H9 (cell line): Measurements from ENCODE around the gene ARL13A. TPM values are rescaled to one million over a fixed set of nuclear protein-coding genes. Genes with fewer than 3 reads are reported as not detected.

Experiments
- DNase-seq: peaks from one replicate; pipeline ENCODE4 v3.0.0-alpha.2; 2017
- H2AFZ ChIP-seq: one replicate; pipeline ENCODE4 v1.6.1; 2013; ENCODE audit warnings: mild to moderate bottlenecking, low read length, control low read depth, moderate library complexity
- H2AK5ac ChIP-seq: 2 replicates; pipeline ENCODE4 v1.6.1; 2013; ENCODE audit warnings: low read length, control low read depth, mixed read lengths; ENCODE audit not compliant: insufficient read length
- H2BK120ac ChIP-seq: one replicate; pipeline ENCODE4 v1.6.1; 2013; ENCODE audit warnings: low read depth, mild to moderate bottlenecking, low read length, control low read depth, inconsistent platforms; ENCODE audit not compliant: poor library complexity, severe bottlenecking
- H2BK12ac ChIP-seq: 2 replicates; pipeline ENCODE4 v1.6.1; 2013; ENCODE audit warnings: low read length, control low read depth, mixed read lengths, low read depth; ENCODE audit not compliant: insufficient read length
- H2BK15ac ChIP-seq: 2 replicates; pipeline ENCODE4 v1.6.1; 2013; ENCODE audit warnings: low read depth, low read length, control low read depth
- H2BK20ac ChIP-seq: one replicate; pipeline ENCODE4 v1.6.1; 2013; ENCODE audit warnings: low read depth, mild to moderate bottlenecking, low read length, control low read depth, inconsistent platforms; ENCODE audit not compliant: poor library complexity, severe bottlenecking
- H2BK5ac ChIP-seq: 2 replicates; pipeline ENCODE4 v1.6.1; 2013; ENCODE audit warnings: low read length, control low read depth, mixed read lengths; ENCODE audit not compliant: insufficient read length
- H3K14ac ChIP-seq: 2 replicates; pipeline ENCODE4 v1.6.1; 2013; ENCODE audit warnings: low read length, control low read depth; ENCODE audit not compliant: insufficient read depth
- H3K18ac ChIP-seq: 2 replicates; pipeline ENCODE4 v1.6.1; 2013; ENCODE audit warnings: low read depth, mild to moderate bottlenecking, mixed read lengths, low read length, control low read depth; ENCODE audit not compliant: insufficient read length
- H3K23ac ChIP-seq: 2 replicates; pipeline ENCODE4 v1.6.1; 2013; ENCODE audit warnings: low read length, control low read depth, mixed read lengths, low read depth; ENCODE audit not compliant: insufficient read length
- H3K23me2 ChIP-seq: 2 replicates; pipeline ENCODE4 v1.6.1; 2013; ENCODE audit warnings: low read depth, mild to moderate bottlenecking, mixed read lengths, low read length, control low read depth; ENCODE audit not compliant: insufficient read length, poor library complexity, severe bottlenecking
- H3K27ac ChIP-seq: 2 replicates; pipeline ENCODE4 v1.5.1; 2013; ENCODE audit warnings: low read length, control low read depth, mixed read lengths, low read depth; ENCODE audit not compliant: insufficient read length
- H3K27me3 ChIP-seq: 2 replicates; pipeline ENCODE4 v1.6.1; 2013; ENCODE audit warnings: low read length, control low read depth, inconsistent platforms; ENCODE audit not compliant: insufficient read depth
- H3K4ac ChIP-seq: 2 replicates; pipeline ENCODE4 v1.6.1; 2013; ENCODE audit warnings: low read depth, mild to moderate bottlenecking, control low read depth, inconsistent platforms, low read length, moderate library complexity
- H3K4me1 ChIP-seq: 2 replicates; pipeline ENCODE4 v1.6.1; 2013; ENCODE audit warnings: low read length, control low read depth, inconsistent platforms; ENCODE audit not compliant: insufficient read depth
- H3K4me2 ChIP-seq: 2 replicates; pipeline ENCODE4 v1.6.1; 2013; ENCODE audit warnings: low read length, control low read depth, mixed read lengths; ENCODE audit not compliant: insufficient read length, insufficient read depth
- H3K56ac ChIP-seq: 2 replicates; pipeline ENCODE4 v1.6.1; 2013; ENCODE audit warnings: low read depth, mild to moderate bottlenecking, mixed read lengths, low read length, control low read depth; ENCODE audit not compliant: insufficient read length
- H3K79me1 ChIP-seq: 2 replicates; pipeline ENCODE4 v1.6.1; 2013; ENCODE audit warnings: low read depth, mild to moderate bottlenecking, moderate library complexity, low read length, control low read depth, inconsistent platforms; ENCODE audit not compliant: insufficient read depth, poor library complexity, severe bottlenecking
- H3K79me2 ChIP-seq: 2 replicates; pipeline ENCODE4 v1.6.1; 2013; ENCODE audit warnings: low read length, control low read depth, inconsistent platforms; ENCODE audit not compliant: insufficient read depth
- H3K9ac ChIP-seq: 2 replicates; pipeline ENCODE4 v1.6.1; 2013; ENCODE audit warnings: low read length, control low read depth, mixed read lengths; ENCODE audit not compliant: insufficient read length; ENCODE audit errors: extremely low read depth
- H3K9me3 ChIP-seq: one replicate; pipeline ENCODE4 v1.6.1; 2013; ENCODE audit warnings: low read depth, low read length, inconsistent platforms; ENCODE audit not compliant: control insufficient read depth
- H3T11ph ChIP-seq: one replicate; pipeline ENCODE4 v1.6.1; 2013; ENCODE audit warnings: mild to moderate bottlenecking, low read length, control low read depth, inconsistent platforms
- H4K20me1 ChIP-seq: one replicate; pipeline ENCODE4 v1.6.1; 2013; ENCODE audit not compliant: control insufficient read depth, insufficient read length, insufficient read depth
- H4K5ac ChIP-seq: 2 replicates; pipeline ENCODE4 v1.6.1; 2013; ENCODE audit warnings: low read depth, mild to moderate bottlenecking, mixed read lengths, low read length, control low read depth; ENCODE audit not compliant: insufficient read length
- H4K8ac ChIP-seq: replicated peaks from 2 replicates; pipeline ENCODE4 v1.6.1; 2013; ENCODE audit warnings: low read length, control low read depth, mixed read lengths, low read depth; ENCODE audit not compliant: insufficient read length
- H4K91ac ChIP-seq: 2 replicates; pipeline ENCODE4 v1.6.1; 2013; ENCODE audit warnings: low read depth, mild to moderate bottlenecking, moderate library complexity, mixed read lengths, low read length, control low read depth; ENCODE audit not compliant: insufficient read length
- H3K27ac Mint-ChIP-seq, 3 experiments: 2 replicates in 2 of 3; 3 replicates in 1 of 3; pipeline ENCODE4 v1.8.0; 2020 to 2021; ENCODE audit warnings: mixed read lengths in 3 of 3, mild to moderate bottlenecking in 1 of 3, moderate library complexity in 1 of 3
- H3K27me3 Mint-ChIP-seq: 2 replicates; pipeline ENCODE4 v1.8.0; 2021; ENCODE audit warnings: low read depth, mild to moderate bottlenecking, moderate library complexity, mixed read lengths
- H3K36me3 Mint-ChIP-seq, 3 experiments: 2 replicates in 2 of 3; 3 replicates in 1 of 3; pipeline ENCODE4 v1.8.0; 2020 to 2021; ENCODE audit warnings: low read depth in 3 of 3, mixed read lengths in 3 of 3; ENCODE audit not compliant: insufficient read depth in 1 of 3
- H3K4me1 Mint-ChIP-seq, 2 experiments: 2 replicates each; pipeline ENCODE4 v1.8.0; 2020; ENCODE audit warnings: mixed read lengths in 2 of 2
- H3K4me3 Mint-ChIP-seq, 2 experiments: 2 replicates in 1 of 2; 3 replicates in 1 of 2; pipeline ENCODE4 v1.8.0; 2020 to 2021; ENCODE audit warnings: mild to moderate bottlenecking in 2 of 2, mixed read lengths in 2 of 2, moderate library complexity in 1 of 2
- H3K9me3 Mint-ChIP-seq, 2 experiments: 2 replicates in 1 of 2; 3 replicates in 1 of 2; pipeline ENCODE4 v1.8.0; 2020; ENCODE audit warnings: mild to moderate bottlenecking in 2 of 2, mixed read lengths in 2 of 2, moderate library complexity in 1 of 2
- CTCF ChIP-seq: fragments of 200-600 bp; sonication (generic); conservative IDR thresholded peaks from 3 replicates; pipeline ENCODE4 v1.8.0; 2021; ENCODE audit warnings: antibody characterized with exemption, mild to moderate bottlenecking
- WGBS: extraction: QIAGEN DNeasy Blood & Tissue Kit; methylation state at CpG from one replicate; pipeline ENCODE4 v1.1.7; 2013; ENCODE audit warnings: missing lambda C conversion rate, low lambda C conversion rate, mixed read lengths; ENCODE audit not compliant: insufficient read length; ENCODE audit errors: extremely low coverage; 5-methylcytosine and 5-hydroxymethylcytosine counted together
- total RNA-seq: library from RNA; stranded (reverse); gene quantifications from 2 replicates; pipeline ENCODE4 v1.2.1, GENCODE V29; 2021

The ARL13A gene
- total RNA-seq, 1 experiment from 2014 or later: not detected

- no peak overlapping the region for H3K56ac ChIP-seq
- no peak overlapping the region for H3K9ac ChIP-seq
- no peak overlapping the region for H2AK5ac ChIP-seq
- no peak overlapping the region for H2AFZ ChIP-seq
- H3K4me3 Mint-ChIP-seq: no peak overlapping the region
- no CpG with 5 or more reads among the region's 3 CpGs for WGBS
- no peaks in the 10 kb centered on the region for H3K79me2 ChIP-seq
- H2BK20ac ChIP-seq: no peak overlapping the region
- no peak overlapping the region for H4K91ac ChIP-seq
- H3K23me2 ChIP-seq: no peaks in the 10 kb centered on the region
- H3K27ac Mint-ChIP-seq: no peak overlapping the region
- no peak overlapping the region for H2BK15ac ChIP-seq
- no peak overlapping the region for H3K18ac ChIP-seq
- H3K36me3 Mint-ChIP-seq: peaks cover 0 to 1% (median 0%) of the 10 kb centered on the region in 3 experiments; a peak in 1 of 7 replicates
- no peaks in the 10 kb centered on the region for H3K4me1 Mint-ChIP-seq
- H3T11ph ChIP-seq: no peak overlapping the region
- H4K5ac ChIP-seq: no peak overlapping the region
- no peaks in the 10 kb centered on the region for H3K4me1 ChIP-seq
- peaks cover 12% of the 10 kb centered on the region for H3K9me3 ChIP-seq
- no peak overlapping the region for H4K8ac ChIP-seq
- no peaks in the 10 kb centered on the region for H3K79me1 ChIP-seq
- no peak overlapping the region for H3K4ac ChIP-seq
- no peak for DNase-seq
- H4K20me1 ChIP-seq: no peaks in the 10 kb centered on the region
- H2BK120ac ChIP-seq: no peak overlapping the region
- no peaks in the 10 kb centered on the region for H3K27me3 ChIP-seq
- no peak overlapping the region for H3K4me2 ChIP-seq
- no peak overlapping the region for H2BK12ac ChIP-seq
- H3K27ac ChIP-seq: no peak overlapping the region
- no peak overlapping the region for H3K14ac ChIP-seq
- peaks cover 69 to 74% of the 10 kb centered on the region in 2 experiments for H3K9me3 Mint-ChIP-seq
- H2BK5ac ChIP-seq: no peak overlapping the region
- H3K27me3 Mint-ChIP-seq: no peaks in the 10 kb centered on the region; the same call in 1 of the 2 replicates
- TF ChIP-seq CTCF: no peak
- H3K23ac ChIP-seq: no peak overlapping the region
Measured at GRCh38 chrX:100962811-100963210, 6.7 kb upstream of the ARL13A start.
